Panc1 (cell line): ENCODE data around the gene ENOX2. TPM values are rescaled to one million over a fixed set of nuclear protein-coding genes. Genes with fewer than 3 reads are reported as not detected.

Experiments
- ATAC-seq: fragments of 200-7000 bp; cut with Tn5 transposase; 2 replicates; pipeline ENCODE4 v1.9.1; 2020; ENCODE audit warnings: mild to moderate bottlenecking, moderate library complexity
- BruUV-seq: library from RNA; stranded (reverse); fragments of 400-500 nt; replicated peaks from 2 replicates; lab custom pipeline; 2021; lab: Mats Ljungman, UMichigan
- CTCF ChIA-PET: fragments of 300-600 bp; sonication (Branson Sonifier 250); formaldehyde crosslinking; loops from one replicate; lab custom pipeline; 2022; ENCODE audit warnings: antibody characterized with exemption; lab: Charles Lee
- POLR2A ChIA-PET: fragments of 300-600 bp; sonication (Branson Sonifier 250); formaldehyde crosslinking; loops from one replicate; lab custom pipeline; 2022; ENCODE audit warnings: antibody characterized with exemption; lab: Charles Lee
- DNase-seq: peaks from one replicate; pipeline ENCODE4 v3.0.0-alpha.2; 2010; ENCODE audit warnings: low read depth, low spot score
- H3K27ac ChIP-seq: 2 replicates; pipeline ENCODE4 v1.5.1; 2011; ENCODE audit warnings: mild to moderate bottlenecking, low read length, inconsistent platforms
- H3K27me3 ChIP-seq: fragments of 200-500 bp; sonication (Bioruptor generic); 2 replicates; pipeline ENCODE4 v1.6.0; 2014; ENCODE audit warnings: low read length, inconsistent platforms; ENCODE audit not compliant: control insufficient read depth, insufficient read depth
- H3K36me3 ChIP-seq: fragments of 200-500 bp; sonication (Bioruptor generic); 2 replicates; pipeline ENCODE4 v1.5.1; 2014; ENCODE audit warnings: inconsistent platforms, mild to moderate bottlenecking, low read length, moderate library complexity; ENCODE audit not compliant: control insufficient read depth, insufficient read depth
- H3K4me1 ChIP-seq: 2 replicates; pipeline ENCODE4 v1.5.1; 2011; ENCODE audit warnings: inconsistent platforms, mild to moderate bottlenecking, low read length, moderate library complexity; ENCODE audit not compliant: control insufficient read depth, insufficient read depth
- H3K4me3 ChIP-seq, 2 experiments: 2 replicates each; pipeline ENCODE4 v1.5.1; 2011 to 2012; ENCODE audit warnings: low read depth in 2 of 2, low read length in 2 of 2, mild to moderate bottlenecking in 2 of 2, inconsistent platforms in 1 of 2, moderate library complexity in 1 of 2
- H3K9me3 ChIP-seq: fragments of 200-500 bp; sonication (Bioruptor generic); 2 replicates; pipeline ENCODE4 v1.5.1; 2014; ENCODE audit warnings: low read depth, mild to moderate bottlenecking, inconsistent platforms, low read length, moderate library complexity; ENCODE audit not compliant: control insufficient read depth, insufficient read depth
- CTCF ChIP-seq: fragments of 450-650 bp; IDR thresholded peaks from 2 replicates; pipeline ENCODE4 v1.5.1; 2017; ENCODE audit warnings: mild to moderate bottlenecking
- POLR2AphosphoS5 ChIP-seq: IDR thresholded peaks from 2 replicates; pipeline ENCODE4 v1.6.1; 2012; ENCODE audit warnings: mild to moderate bottlenecking, low read depth, low read length, moderate library complexity
- REST ChIP-seq, 2 experiments: IDR thresholded peaks; 2 replicates each; pipeline ENCODE4 v1.6.1; 2011 to 2012; ENCODE audit warnings: low read depth in 2 of 2, control low read depth in 1 of 2, low read length in 1 of 2, mild to moderate bottlenecking in 1 of 2, moderate library complexity in 1 of 2; ENCODE audit not compliant: insufficient read depth in 1 of 2
- SIN3A ChIP-seq: IDR thresholded peaks from 2 replicates; pipeline ENCODE4 v1.6.1; 2012; ENCODE audit warnings: low read depth, mild to moderate bottlenecking, low read length, moderate library complexity, borderline replicate concordance; ENCODE audit not compliant: insufficient read depth
- TCF7L2 ChIP-seq: IDR thresholded peaks from 2 replicates; pipeline ENCODE4 v1.6.1; 2011; ENCODE audit warnings: mild to moderate bottlenecking, low read depth, low read length, inconsistent platforms
- in situ Hi-C: cut with HindIII; loops from 2 replicates; pipeline ENCODE4 v1.10.0; 2016; ENCODE audit warnings: low sequenced_read_pairs, low pct_unique_long_range_greater_than_20kb
- intact Hi-C: fragments of 100-400 bp; cut with micrococcal nuclease; formaldehyde crosslinking; loops from one replicate; pipeline ENCODE4 v1.10.0; 2022; ENCODE audit not compliant: unreplicated experiment
- total RNA-seq: library from RNA; stranded (reverse); gene quantifications from one replicate; pipeline ENCODE4 v1.2.1, GENCODE V29; 2021; ENCODE audit not compliant: unreplicated experiment

ENOX2 gene
- total RNA-seq, 1 experiment from 2014 or later, result 12.4 TPM

DNA sequence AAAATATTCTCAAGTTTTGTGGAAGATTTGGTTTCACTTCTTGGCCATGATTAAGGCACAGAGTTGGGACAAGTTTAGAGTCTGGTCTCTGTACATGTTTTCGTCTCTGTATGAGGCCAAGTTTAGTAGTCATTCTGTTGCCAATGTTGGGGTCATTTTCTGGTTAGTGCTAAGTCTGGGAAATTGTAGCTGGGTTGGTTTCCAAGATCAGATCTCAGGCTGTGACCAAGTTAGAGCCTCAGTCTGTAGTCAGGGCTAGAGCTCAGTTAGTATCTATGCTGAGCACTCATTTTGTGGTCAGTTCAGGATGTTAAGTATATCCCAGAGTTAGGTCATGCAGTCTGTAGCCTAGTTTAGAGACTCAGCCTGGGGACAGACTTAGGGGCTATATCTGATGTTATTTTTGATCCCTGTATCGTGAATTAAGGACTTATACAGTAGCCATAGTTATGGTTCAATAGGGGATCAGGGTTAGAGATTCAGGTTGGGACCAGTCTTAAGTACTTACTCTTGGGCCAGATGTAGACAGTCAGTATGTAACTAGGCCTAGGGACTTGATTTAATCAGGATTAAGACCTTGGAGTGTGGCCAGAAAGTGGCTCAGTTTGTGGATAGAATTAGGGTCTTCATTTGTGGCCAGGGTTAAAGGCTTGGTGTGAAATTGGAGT, 6.6 kb upstream of the ENOX2 start:
- intact Hi-C loops (loop anchor here (10.0 kb wide), 1 partner anchor 335 kb away; no protein-coding TSS in a partner anchor), in situ Hi-C loops (no loop called here)
- TF ChIP-seq CTCF (no peak), SIN3A (no peak), REST (IDR thresholded peaks at IDR 0.05; ENCODE audit: insufficient read depth in 1 of 2, low read depth in 2 of 2, low read length in 1 of 2) (no peak), POLR2AphosphoS5 (no peak), TCF7L2 (no peak)
- Histone ChIP-seq H3K9me3 (no peaks in the 10 kb centered on the region), H3K27ac (no peak overlapping the region), H3K36me3 (no peaks in the 10 kb centered on the region), H3K4me1 (no peaks in the 10 kb centered on the region), H3K27me3 (no peaks in the 10 kb centered on the region), H3K4me3 (no peak overlapping the region)
- POLR2A ChIA-PET, result no interaction called here
- no peak for ATAC-seq
- no peak for DNase-seq
- CTCF ChIA-PET, result no interaction called here
- no TSS peak for BruUV-seq

DNA sequence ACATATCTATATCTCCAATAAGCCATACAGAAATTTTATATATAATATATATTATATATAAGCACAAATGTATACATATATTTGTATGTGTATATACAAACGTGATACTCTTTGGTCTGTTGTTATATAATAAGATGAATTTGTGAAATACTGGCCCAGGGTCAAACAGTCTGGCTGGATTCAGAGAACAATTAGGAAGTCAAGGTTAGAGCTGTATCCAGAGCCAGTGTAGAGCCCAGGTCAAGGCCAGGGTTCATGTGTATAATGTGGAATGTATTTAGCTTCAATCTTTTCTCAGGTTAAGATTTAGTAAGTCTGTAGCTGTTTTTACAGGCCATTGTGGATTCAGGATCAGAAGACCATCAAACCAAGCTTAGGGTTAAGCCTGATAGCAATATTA, 3.8 kb upstream of the ENOX2 start:
- DNase-seq, result no peak
- no TSS peak for BruUV-seq
- H3K4me1 ChIP-seq, result 0 out of 2 replicates have a peak, but pooled peaks cover 6% of the 10 kb centered on the region
- no peaks in the 10 kb centered on the region for H3K27me3 ChIP-seq
- no peaks in the 10 kb centered on the region for H3K36me3 ChIP-seq
- no peak for ATAC-seq
- ChIA-PET POLR2A (no interaction called here), CTCF (interaction anchor here (0.6 to 1.0 kb wide), 2 partner anchors 8 to 54 kb away, joined by 3 read pairs; no protein-coding TSS in a partner anchor)
- H3K4me3 ChIP-seq, result no peak overlapping the region
- no peak overlapping the region for H3K27ac ChIP-seq
- TF ChIP-seq REST (IDR thresholded peaks at IDR 0.05; ENCODE audit: insufficient read depth in 1 of 2, low read depth in 2 of 2, low read length in 1 of 2) (no peak), CTCF (no peak), TCF7L2 (no peak), POLR2AphosphoS5 (no peak), SIN3A (no peak)
- intact Hi-C loops, result no loop called here
- no peaks in the 10 kb centered on the region for H3K9me3 ChIP-seq
- in situ Hi-C loops, result no loop called here
